ENCODE measurements around the gene SLA2. TPM values are rescaled to one million over a fixed set of nuclear protein-coding genes. Genes with fewer than 3 reads are reported as not detected.

SLA2 gene
- total RNA-seq, 1 experiment from 2014 or later: 0.13 TPM

DNA sequence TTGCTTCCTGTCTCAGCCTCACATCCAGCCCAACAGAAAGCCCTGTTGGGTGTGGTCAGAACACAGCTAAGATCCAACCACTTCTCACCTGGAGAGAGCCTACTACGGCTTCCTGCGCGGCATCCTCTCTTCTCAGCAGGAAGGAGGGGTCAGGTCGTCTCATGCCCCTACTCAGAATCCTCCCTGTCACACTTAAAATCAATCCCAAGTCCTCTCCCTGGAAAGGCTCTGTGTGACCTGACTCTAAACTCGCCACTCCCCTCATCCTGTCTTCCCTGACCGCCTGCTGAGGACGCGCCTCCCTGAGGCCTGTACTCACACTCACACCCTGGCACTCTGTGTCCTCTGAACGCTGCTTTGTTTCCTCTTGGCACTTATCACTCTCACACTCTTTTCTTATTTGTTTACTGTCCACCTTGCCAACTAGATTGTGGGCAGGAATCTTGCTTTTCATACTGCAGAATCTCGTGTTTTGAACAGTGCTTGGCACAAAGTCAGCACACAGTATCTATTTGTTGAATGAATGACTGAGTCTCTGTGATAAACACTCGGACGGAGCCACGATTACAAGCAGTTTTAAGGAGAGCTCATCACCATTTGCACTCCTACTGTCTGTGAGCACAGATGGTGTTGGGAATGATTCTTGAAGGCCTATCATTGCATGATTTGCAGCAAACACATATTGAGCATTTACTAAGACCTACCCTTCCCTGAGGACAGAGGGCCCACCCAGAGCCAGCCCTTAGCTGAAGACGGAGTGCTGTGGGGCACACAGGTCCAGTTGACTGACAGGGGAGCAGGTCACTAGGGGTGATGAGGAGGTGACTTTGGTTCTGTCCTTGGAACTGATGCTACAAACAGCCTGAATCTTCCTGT is 21.7 kb downstream of the SLA2 start:
- BruUV-seq (replicated peaks): no TSS peak
- TF ChIP-seq CTCF (IDR thresholded peaks at IDR 0.05): no peak
- TF ChIP-seq, protein P1, sequence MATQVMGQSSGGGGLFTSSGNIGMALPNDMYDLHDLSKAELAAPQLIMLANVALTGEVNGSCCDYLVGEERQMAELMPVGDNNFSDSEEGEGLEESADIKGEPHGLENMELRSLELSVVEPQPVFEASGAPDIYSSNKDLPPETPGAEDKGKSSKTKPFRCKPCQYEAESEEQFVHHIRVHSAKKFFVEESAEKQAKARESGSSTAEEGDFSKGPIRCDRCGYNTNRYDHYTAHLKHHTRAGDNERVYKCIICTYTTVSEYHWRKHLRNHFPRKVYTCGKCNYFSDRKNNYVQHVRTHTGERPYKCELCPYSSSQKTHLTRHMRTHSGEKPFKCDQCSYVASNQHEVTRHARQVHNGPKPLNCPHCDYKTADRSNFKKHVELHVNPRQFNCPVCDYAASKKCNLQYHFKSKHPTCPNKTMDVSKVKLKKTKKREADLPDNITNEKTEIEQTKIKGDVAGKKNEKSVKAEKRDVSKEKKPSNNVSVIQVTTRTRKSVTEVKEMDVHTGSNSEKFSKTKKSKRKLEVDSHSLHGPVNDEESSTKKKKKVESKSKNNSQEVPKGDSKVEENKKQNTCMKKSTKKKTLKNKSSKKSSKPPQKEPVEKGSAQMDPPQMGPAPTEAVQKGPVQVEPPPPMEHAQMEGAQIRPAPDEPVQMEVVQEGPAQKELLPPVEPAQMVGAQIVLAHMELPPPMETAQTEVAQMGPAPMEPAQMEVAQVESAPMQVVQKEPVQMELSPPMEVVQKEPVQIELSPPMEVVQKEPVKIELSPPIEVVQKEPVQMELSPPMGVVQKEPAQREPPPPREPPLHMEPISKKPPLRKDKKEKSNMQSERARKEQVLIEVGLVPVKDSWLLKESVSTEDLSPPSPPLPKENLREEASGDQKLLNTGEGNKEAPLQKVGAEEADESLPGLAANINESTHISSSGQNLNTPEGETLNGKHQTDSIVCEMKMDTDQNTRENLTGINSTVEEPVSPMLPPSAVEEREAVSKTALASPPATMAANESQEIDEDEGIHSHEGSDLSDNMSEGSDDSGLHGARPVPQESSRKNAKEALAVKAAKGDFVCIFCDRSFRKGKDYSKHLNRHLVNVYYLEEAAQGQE (IDR thresholded peaks at IDR 0.05; ENCODE audit: insufficient read depth in 1 of 2, low read depth in 2 of 2, low read length in 1 of 2): no peak
- no peak for TF ChIP-seq POLR2AphosphoS5 (IDR thresholded peaks at IDR 0.05; ENCODE audit: low read depth, low read length)
- TF ChIP-seq TCF7L2 (IDR thresholded peaks at IDR 0.05; ENCODE audit: low read depth, low read length): no peak
- no peak for TF ChIP-seq SIN3A (IDR thresholded peaks at IDR 0.05; ENCODE audit: borderline replicate concordance, insufficient read depth, low read depth, low read length)
- CTCF ChIA-PET: no interaction called here

DNA sequence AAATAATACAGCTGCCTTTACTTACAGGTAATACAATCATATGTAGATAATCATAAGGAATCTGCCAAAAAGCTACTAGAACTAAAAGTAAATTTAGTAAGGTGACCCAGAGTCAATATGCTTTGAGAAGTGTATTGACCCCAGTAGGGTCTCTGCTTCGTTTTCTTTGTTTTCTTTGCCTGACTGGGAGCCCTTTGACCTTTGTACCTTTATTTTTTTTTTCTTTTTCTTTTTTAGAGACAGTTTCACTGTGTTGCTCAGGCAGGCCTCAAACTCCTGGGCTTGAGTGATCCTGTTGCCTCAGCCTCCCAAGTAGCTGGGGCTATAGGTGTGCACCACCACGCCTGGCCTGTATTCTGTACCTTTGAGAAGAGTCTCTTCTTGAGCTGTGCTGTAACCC is 22.6 kb downstream of the SLA2 start:
- no TSS peak for BruUV-seq (replicated peaks)
- TF ChIP-seq TCF7L2 (IDR thresholded peaks at IDR 0.05; ENCODE audit: low read depth, low read length) (no peak), SIN3A (IDR thresholded peaks at IDR 0.05; ENCODE audit: borderline replicate concordance, insufficient read depth, low read depth, low read length) (no peak), CTCF (IDR thresholded peaks at IDR 0.05) (no peak), POLR2AphosphoS5 (IDR thresholded peaks at IDR 0.05; ENCODE audit: low read depth, low read length) (no peak)
- TF ChIP-seq, protein P1 (IDR thresholded peaks at IDR 0.05; ENCODE audit: insufficient read depth in 1 of 2, low read depth in 2 of 2, low read length in 1 of 2): no peak
- intact Hi-C loops (cut with micrococcal nuclease; ENCODE audit: unreplicated experiment) (no loop called here), in situ Hi-C loops (cut with HindIII; ENCODE audit: low pct_unique_long_range_greater_than_20kb, low sequenced_read_pairs) (no loop called here)
- no peak overlapping the region for H3K27ac ChIP-seq (ENCODE audit: low read length)
- POLR2A ChIA-PET: no interaction called here
- DNase-seq (ENCODE audit: low read depth, low spot score) (no peak), ATAC-seq (no peak)
- H3K4me3 ChIP-seq (ENCODE audit: low read depth in 2 of 2, low read length in 2 of 2): no peak overlapping the region
- H3K9me3 ChIP-seq (ENCODE audit: control insufficient read depth, insufficient read depth, low read depth, low read length): no peaks in the 10 kb centered on the region
- no peaks in the 10 kb centered on the region for H3K4me1 ChIP-seq (ENCODE audit: control insufficient read depth, insufficient read depth, low read length)
- H3K27me3 ChIP-seq (ENCODE audit: control insufficient read depth, insufficient read depth, low read length): no peaks in the 10 kb centered on the region
- H3K36me3 ChIP-seq (ENCODE audit: control insufficient read depth, insufficient read depth, low read length): no peaks in the 10 kb centered on the region
- CTCF ChIA-PET: interaction anchor here (0.6 kb wide), 1 partner anchor 765 kb away, joined by 7 read pairs; no protein-coding TSS in a partner anchor

More for the DNA sequence above, 21.7 kb downstream of the SLA2 start:
- no peak overlapping the region for H3K27ac ChIP-seq (ENCODE audit: low read length)
- H3K9me3 ChIP-seq (ENCODE audit: control insufficient read depth, insufficient read depth, low read depth, low read length): no peaks in the 10 kb centered on the region
- ATAC-seq (peak; percentile 69), DNase-seq (ENCODE audit: low read depth, low spot score) (no peak)
- H3K4me3 ChIP-seq (ENCODE audit: low read depth in 2 of 2, low read length in 2 of 2): no peak overlapping the region
- POLR2A ChIA-PET: no interaction called here
- in situ Hi-C loops (cut with HindIII; ENCODE audit: low pct_unique_long_range_greater_than_20kb, low sequenced_read_pairs): no loop called here
- H3K4me1 ChIP-seq (ENCODE audit: control insufficient read depth, insufficient read depth, low read length): no peaks in the 10 kb centered on the region
- no peaks in the 10 kb centered on the region for H3K36me3 ChIP-seq (ENCODE audit: control insufficient read depth, insufficient read depth, low read length)
- intact Hi-C loops (cut with micrococcal nuclease; ENCODE audit: unreplicated experiment): no loop called here
- no peaks in the 10 kb centered on the region for H3K27me3 ChIP-seq (ENCODE audit: control insufficient read depth, insufficient read depth, low read length)
